Measurements from ENCODE around the gene PHGDH. TPM values are rescaled to one million over a fixed set of nuclear protein-coding genes. Genes with fewer than 3 reads are reported as not detected.

PHGDH gene
- total and polyA plus RNA-seq, 9 of the 15 experiments (the other 6 are each of a cell fraction or from before 2014, with no cell fraction given): 6.7 to 84.2 (median 36.2) TPM

- no peak for TF ChIP-seq TAF9B (IDR thresholded peaks at IDR 0.05; ENCODE audit: partially characterized antibody)
- TF ChIP-seq, protein P1, sequence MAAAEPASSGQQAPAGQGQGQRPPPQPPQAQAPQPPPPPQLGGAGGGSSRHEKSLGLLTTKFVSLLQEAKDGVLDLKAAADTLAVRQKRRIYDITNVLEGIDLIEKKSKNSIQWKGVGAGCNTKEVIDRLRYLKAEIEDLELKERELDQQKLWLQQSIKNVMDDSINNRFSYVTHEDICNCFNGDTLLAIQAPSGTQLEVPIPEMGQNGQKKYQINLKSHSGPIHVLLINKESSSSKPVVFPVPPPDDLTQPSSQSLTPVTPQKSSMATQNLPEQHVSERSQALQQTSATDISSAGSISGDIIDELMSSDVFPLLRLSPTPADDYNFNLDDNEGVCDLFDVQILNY (CRISPR knock-in tag; IDR thresholded peaks at IDR 0.05): no peak
- TF ChIP-seq TAL1 (IDR thresholded peaks at IDR 0.05): no peak
Observed at GRCh38 chr1:119680723-119681122, 31.0 kb upstream of the PHGDH start (continued).

DNA sequence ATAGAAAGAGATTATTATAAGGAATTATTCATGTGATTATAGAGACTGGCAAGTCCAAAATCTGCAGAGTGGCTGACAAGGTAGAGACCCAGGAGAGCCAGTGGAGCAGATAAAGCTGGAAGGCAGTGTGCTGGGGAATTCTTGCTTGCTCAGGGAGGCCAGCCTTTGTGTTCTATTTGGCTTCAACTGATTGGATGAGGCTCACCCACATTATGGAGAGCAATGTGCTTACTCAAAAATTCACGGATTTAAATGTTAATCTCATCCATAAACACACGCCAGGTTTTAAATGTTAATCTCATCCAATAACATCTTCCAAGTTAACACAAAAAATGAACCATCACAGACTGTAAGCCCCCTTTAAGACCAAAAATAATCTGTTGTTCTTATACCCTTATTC is 30.2 kb upstream of the PHGDH start:
- Histone ChIP-seq H2AFZ (ENCODE audit: low read depth, low read length) (no peak overlapping the region), H3K4me1 (replicated peaks in 1 of 2; ENCODE audit: control insufficient read depth in 2 of 2, insufficient read depth in 2 of 2, low read length in 2 of 2) (no peaks in the 10 kb centered on the region), H3K4me3 (no peak overlapping the region), H3K27me3 (ENCODE audit: control insufficient read depth in 2 of 2, insufficient read depth in 2 of 2, low read length in 2 of 2) (peaks cover 0 to 4% of the 10 kb centered on the region in 2 experiments; a peak in 1 of 5 replicates), H3K9ac (ENCODE audit: insufficient read depth in 1 of 2, low read depth in 2 of 2, low read length in 2 of 2) (no peak overlapping the region), H4K20me1 (replicated peaks; ENCODE audit: control insufficient read depth, insufficient read depth, low read length) (no peaks in the 10 kb centered on the region), H3K27ac (ENCODE audit: extremely low read depth, low read depth, low read length) (no peak overlapping the region), H3K9me3 (replicated peaks; ENCODE audit: control insufficient read depth, insufficient read depth, low read depth, low read length) (no peaks in the 10 kb centered on the region), H3K36me3 (ENCODE audit: control insufficient read depth, insufficient read depth, low read length) (no peaks in the 10 kb centered on the region), H3K79me2 (ENCODE audit: control insufficient read depth, insufficient read depth, low read length) (no peaks in the 10 kb centered on the region), H3K9me1 (ENCODE audit: control insufficient read depth, insufficient read depth, low read length) (no peaks in the 10 kb centered on the region), H3K4me2 (ENCODE audit: insufficient read depth, low read length) (no peak overlapping the region)
- peak; percentile 90 for TF ChIP-seq ZNF134 (CRISPR knock-in tag; conservative IDR thresholded peaks at IDR 0.05)
- TF ChIP-seq, protein P2, sequence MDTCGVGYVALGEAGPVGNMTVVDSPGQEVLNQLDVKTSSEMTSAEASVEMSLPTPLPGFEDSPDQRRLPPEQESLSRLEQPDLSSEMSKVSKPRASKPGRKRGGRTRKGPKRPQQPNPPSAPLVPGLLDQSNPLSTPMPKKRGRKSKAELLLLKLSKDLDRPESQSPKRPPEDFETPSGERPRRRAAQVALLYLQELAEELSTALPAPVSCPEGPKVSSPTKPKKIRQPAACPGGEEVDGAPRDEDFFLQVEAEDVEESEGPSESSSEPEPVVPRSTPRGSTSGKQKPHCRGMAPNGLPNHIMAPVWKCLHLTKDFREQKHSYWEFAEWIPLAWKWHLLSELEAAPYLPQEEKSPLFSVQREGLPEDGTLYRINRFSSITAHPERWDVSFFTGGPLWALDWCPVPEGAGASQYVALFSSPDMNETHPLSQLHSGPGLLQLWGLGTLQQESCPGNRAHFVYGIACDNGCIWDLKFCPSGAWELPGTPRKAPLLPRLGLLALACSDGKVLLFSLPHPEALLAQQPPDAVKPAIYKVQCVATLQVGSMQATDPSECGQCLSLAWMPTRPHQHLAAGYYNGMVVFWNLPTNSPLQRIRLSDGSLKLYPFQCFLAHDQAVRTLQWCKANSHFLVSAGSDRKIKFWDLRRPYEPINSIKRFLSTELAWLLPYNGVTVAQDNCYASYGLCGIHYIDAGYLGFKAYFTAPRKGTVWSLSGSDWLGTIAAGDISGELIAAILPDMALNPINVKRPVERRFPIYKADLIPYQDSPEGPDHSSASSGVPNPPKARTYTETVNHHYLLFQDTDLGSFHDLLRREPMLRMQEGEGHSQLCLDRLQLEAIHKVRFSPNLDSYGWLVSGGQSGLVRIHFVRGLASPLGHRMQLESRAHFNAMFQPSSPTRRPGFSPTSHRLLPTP (IDR thresholded peaks at IDR 0.05; ENCODE audit: borderline replicate concordance, extremely low read depth, insufficient read length): no peak
- FAIRE-seq (no peak), ATAC-seq (no peak), DNase-seq (ENCODE audit: extremely low read depth in 1 of 4, low spot score in 3 of 4) (no peak)
- POLR2A ChIA-PET: no interaction called here
- intact Hi-C loops (cut with micrococcal nuclease): no loop called here
- in situ Hi-C loops (cut with MboI): no loop called here
- no TSS peak for BruUV-seq (replicated peaks)
- CTCF ChIA-PET (ENCODE audit: low intra/inter-chr PET ratio): no interaction called here
- WGBS (ENCODE audit: insufficient coverage, low coverage, missing lambda C conversion rate): 0% methylated on average over 2 of the region's 2 CpGs

All from K562 (cell line).